ENCODE results near the gene ZNF283. TPM values are rescaled to one million over a fixed set of nuclear protein-coding genes. Genes with fewer than 3 reads are reported as not detected.

Gene ZNF283
- total and polyA plus RNA-seq, 2 of the 13 experiments (the other 11 are each of a cell fraction or from before 2014, with no cell fraction given) = 2.0 to 11.1 TPM

DNA sequence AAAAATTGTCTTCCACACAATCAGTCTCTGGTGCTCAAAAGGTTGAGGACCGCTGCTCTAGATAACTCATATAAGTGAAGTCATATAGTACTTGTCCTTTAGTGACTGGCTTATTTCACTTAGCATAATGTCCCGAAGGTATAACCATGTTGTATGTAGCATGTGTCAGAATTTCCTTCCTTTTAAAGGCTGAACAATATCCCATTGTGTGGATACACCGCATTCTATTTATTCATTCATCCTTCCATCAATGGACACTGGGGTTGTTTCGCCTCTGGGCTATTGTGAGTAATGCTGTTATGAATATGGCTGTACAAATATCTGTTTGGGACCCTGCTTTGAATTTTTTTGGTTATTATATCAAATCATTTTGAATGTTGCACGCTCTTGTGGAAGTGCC is 20.3 kb upstream of the ZNF283 start:
- no TSS peak for BruUV-seq (replicated peaks)
- Histone ChIP-seq H4K20me1 (ENCODE audit: insufficient read depth, low read length) (no peaks in the 10 kb centered on the region), H2AFZ (ENCODE audit: low read length) (no peak overlapping the region), H3K4me1 (ENCODE audit: insufficient read depth, low read length) (no peaks in the 10 kb centered on the region), H3K79me2 (ENCODE audit: insufficient read depth, low read length) (no peaks in the 10 kb centered on the region), H3K9ac (ENCODE audit: insufficient read depth, low read depth, low read length) (no peak overlapping the region), H3K36me3 (replicated peaks in 1 of 2; ENCODE audit: control insufficient read depth in 1 of 2, insufficient read depth in 2 of 2, low read length in 2 of 2) (no peaks in the 10 kb centered on the region), H3K4me2 (ENCODE audit: low read depth, low read length) (no peak overlapping the region), H3K27ac (ENCODE audit: extremely low read length, insufficient read depth, low read length) (no peak overlapping the region), H3K27me3 (ENCODE audit: control insufficient read depth in 1 of 2, insufficient read depth in 2 of 2, low read length in 2 of 2) (no peaks in the 10 kb centered on the region; a peak in 1 of 5 replicates), H3K9me3 (ENCODE audit: low read length) (peaks cover 4% of the 10 kb centered on the region), H3K4me3 (replicated peaks in 1 of 3; ENCODE audit: insufficient read depth in 1 of 3, low read depth in 2 of 3, low read length in 3 of 3) (no peak overlapping the region)
- FAIRE-seq (no peak), DNase-seq (ENCODE audit: low spot score) (no peak), ATAC-seq (no peak)
- intact Hi-C loops (cut with micrococcal nuclease; ENCODE audit: unreplicated experiment) (no loop called here), in situ Hi-C loops (cut with HindIII; ENCODE audit: extremely low pct_ligation_motif_present, low pct_unique_long_range_greater_than_20kb) (no loop called here)
- 10% methylated on average over 5 of the region's 5 CpGs for WGBS (ENCODE audit: low lambda C conversion rate)
- CTCF ChIA-PET (ENCODE audit: low intra/inter-chr PET ratio, low total read pairs) = no interaction called here
- POLR2A ChIA-PET = no interaction called here
- TF ChIP-seq, protein P1, sequence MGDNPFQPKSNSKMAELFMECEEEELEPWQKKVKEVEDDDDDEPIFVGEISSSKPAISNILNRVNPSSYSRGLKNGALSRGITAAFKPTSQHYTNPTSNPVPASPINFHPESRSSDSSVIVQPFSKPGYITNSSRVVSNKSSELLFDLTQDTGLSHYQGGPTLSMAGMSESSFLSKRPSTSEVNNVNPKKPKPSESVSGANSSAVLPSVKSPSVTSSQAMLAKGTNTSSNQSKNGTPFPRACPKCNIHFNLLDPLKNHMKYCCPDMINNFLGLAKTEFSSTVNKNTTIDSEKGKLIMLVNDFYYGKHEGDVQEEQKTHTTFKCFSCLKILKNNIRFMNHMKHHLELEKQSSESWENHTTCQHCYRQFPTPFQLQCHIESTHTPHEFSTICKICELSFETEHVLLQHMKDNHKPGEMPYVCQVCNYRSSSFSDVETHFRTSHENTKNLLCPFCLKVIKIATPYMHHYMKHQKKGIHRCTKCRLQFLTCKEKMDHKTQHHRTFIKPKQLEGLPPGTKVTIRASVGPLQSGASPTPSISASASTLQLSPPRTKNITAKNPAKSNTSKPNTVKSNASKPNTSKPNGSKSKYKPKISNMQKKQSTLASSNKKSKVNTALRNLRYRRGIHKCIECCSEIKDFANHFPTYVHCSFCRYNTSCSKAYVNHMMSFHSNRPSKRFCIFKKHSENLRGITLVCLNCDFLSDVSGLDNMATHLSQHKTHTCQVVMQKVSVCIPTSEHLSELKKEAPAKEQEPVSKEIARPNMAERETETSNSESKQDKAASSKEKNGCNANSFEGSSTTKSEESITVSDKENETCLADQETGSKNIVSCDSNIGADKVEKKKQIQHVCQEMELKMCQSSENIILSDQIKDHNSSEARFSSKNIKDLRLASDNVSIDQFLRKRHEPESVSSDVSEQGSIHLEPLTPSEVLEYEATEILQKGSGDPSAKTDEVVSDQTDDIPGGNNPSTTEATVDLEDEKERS (CRISPR knock-in tag; IDR thresholded peaks at IDR 0.05) = no peak
- no peak for TF ChIP-seq RARA (CRISPR knock-in tag; IDR thresholded peaks at IDR 0.05)
- no peak for TF ChIP-seq LCORL (IDR thresholded peaks at IDR 0.05)
- no peak for TF ChIP-seq LCORL (CRISPR knock-in tag; IDR thresholded peaks at IDR 0.05)
- no peak for TF ChIP-seq SYNCRIP (IDR thresholded peaks at IDR 0.05; ENCODE audit: insufficient read depth, low read depth, low read length)
- TF ChIP-seq ZHX2 (IDR thresholded peaks at IDR 0.05; ENCODE audit: low read depth) = no peak
- TF ChIP-seq ZHX2 (CRISPR knock-in tag; IDR thresholded peaks at IDR 0.05; ENCODE audit: borderline replicate concordance) = no peak
- no peak for TF ChIP-seq ZNF614 (CRISPR knock-in tag; IDR thresholded peaks at IDR 0.05; ENCODE audit: borderline replicate concordance)
- TF ChIP-seq KMT2A (CRISPR knock-in tag; IDR thresholded peaks at IDR 0.05) = no peak
- TF ChIP-seq PCBP1 (IDR thresholded peaks at IDR 0.05; ENCODE audit: borderline replicate concordance, low read depth, low read length) = no peak
- TF ChIP-seq JUND (CRISPR knock-in tag; IDR thresholded peaks at IDR 0.05) = no peak
- TF ChIP-seq NCOA1 (CRISPR knock-in tag; IDR thresholded peaks at IDR 0.05) = no peak
- no peak for TF ChIP-seq ZNF460 (CRISPR knock-in tag; IDR thresholded peaks at IDR 0.05; ENCODE audit: borderline replicate concordance)
- no peak for TF ChIP-seq ZNF878 (CRISPR knock-in tag; IDR thresholded peaks at IDR 0.05)
- TF ChIP-seq SALL2 (CRISPR knock-in tag; IDR thresholded peaks at IDR 0.05) = no peak
- no peak for TF ChIP-seq IRX3 (CRISPR knock-in tag; IDR thresholded peaks at IDR 0.05; ENCODE audit: borderline replicate concordance, low read depth)
- TF ChIP-seq ZNF550 (CRISPR knock-in tag; IDR thresholded peaks at IDR 0.05; ENCODE audit: borderline replicate concordance) = no peak
- no peak for TF ChIP-seq POLR2A (IDR thresholded peaks at IDR 0.05; ENCODE audit: insufficient read depth in 1 of 2, low read depth in 2 of 2, low read length in 2 of 2)

All from HepG2 (cell line).